Upper lobe of left lung (tissue), 4 donors: ENCODE data around the gene MYT1.

ENCODE experiments used
- CTCF ChIP-seq, 6 experiments: fragments of 450-650 bp in 4 of 6; fragments of 200-600 bp in 2 of 6; sonication (generic) in 2 of 6; IDR thresholded peaks; one replicate each; pipeline ENCODE4 v1.5.1; 2016 to 2019; ENCODE audit warnings: antibody characterized with exemption in 6 of 6
- POLR2A ChIP-seq, 4 donors: fragments of 450-650 bp; IDR thresholded peaks; one replicate each; pipeline ENCODE4 v1.5.1; 2016 to 2017; ENCODE audit warnings: antibody characterized with exemption in 4 of 4, mild to moderate bottlenecking in 2 of 4

DNA sequence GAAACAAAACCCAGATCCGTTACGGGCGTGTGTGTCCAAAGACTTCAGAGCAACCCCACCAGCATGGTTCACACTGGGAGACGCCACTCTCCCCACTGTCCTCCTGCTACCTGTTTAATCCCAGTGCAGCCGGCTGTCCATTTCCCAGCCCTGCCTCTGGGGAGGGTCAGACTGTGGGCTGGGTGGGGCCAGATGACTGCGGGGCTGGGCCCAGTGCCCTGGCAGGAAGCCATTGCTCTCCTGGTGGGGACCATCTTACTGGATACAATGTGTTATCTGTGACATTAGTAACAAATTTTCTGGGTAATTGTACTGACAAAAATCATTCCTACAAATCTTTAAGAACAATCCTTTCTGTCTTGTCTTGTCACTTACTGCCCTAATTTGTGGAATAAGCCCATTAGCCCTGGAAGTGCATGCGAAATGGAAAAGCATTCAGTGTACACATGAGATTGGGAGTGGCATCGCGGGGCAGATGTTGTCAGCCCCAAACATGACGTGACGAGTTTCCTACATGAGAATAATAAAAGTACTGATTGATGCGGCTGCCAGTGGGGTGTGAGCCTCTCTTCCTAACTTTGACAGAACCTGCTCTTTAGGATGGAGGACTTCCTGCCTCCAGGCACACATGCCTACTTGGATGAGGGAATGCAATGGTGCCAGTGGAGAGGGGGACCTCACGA lies 53.4 kb downstream of the MYT1 start:
- TF ChIP-seq POLR2A (IDR thresholded peaks at IDR 0.05), result no peak
- TF ChIP-seq CTCF (IDR thresholded peaks at IDR 0.05), result no peak
